SJSA1 (cell line): ENCODE results near the gene ITPR1. TPM values are rescaled to one million over a fixed set of nuclear protein-coding genes. Genes with fewer than 3 reads are reported as not detected.
A peak's percentile ranks its signal among the peaks of the same experiment; 100 is the strongest.

Source experiments
- DNase-seq, 2 experiments: peaks; one replicate each; pipeline ENCODE4 v3.0.0-alpha.2; 2015 to 2020; ENCODE audit warnings: low spot score in 2 of 2, low read depth in 1 of 2
- H3K27ac ChIP-seq: fragments of 250-450 bp; sonication (Bioruptor Pico); 2 replicates; pipeline ENCODE4 v1.5.1; 2020; ENCODE audit warnings: mild to moderate bottlenecking, moderate library complexity
- H3K27me3 ChIP-seq: fragments of 250-450 bp; sonication (Bioruptor Pico); replicated peaks from 2 replicates; pipeline ENCODE4 v1.5.1; 2020; ENCODE audit warnings: mild to moderate bottlenecking, moderate library complexity
- H3K36me3 ChIP-seq: fragments of 250-450 bp; sonication (Bioruptor Pico); 2 replicates; pipeline ENCODE4 v1.5.1; 2020; ENCODE audit warnings: mild to moderate bottlenecking
- H3K4me1 ChIP-seq: fragments of 250-450 bp; sonication (Bioruptor Pico); replicated peaks from 2 replicates; pipeline ENCODE4 v1.6.1; 2021; ENCODE audit warnings: mild to moderate bottlenecking
- H3K4me3 ChIP-seq: fragments of 250-450 bp; sonication (Bioruptor Pico); 2 replicates; pipeline ENCODE4 v1.5.1; 2020; ENCODE audit warnings: mild to moderate bottlenecking
- H3K9me3 ChIP-seq: fragments of 250-450 bp; sonication (Bioruptor Pico); replicated peaks from 2 replicates; pipeline ENCODE4 v1.5.1; 2020; ENCODE audit warnings: mild to moderate bottlenecking
- total RNA-seq: library from RNA; depleted of rRNA; stranded (reverse); fragments of >200 nt; shearing (Covaris generic); gene quantifications from 2 replicates; pipeline ENCODE4 v1.2.3, GENCODE V29; 2014

ITPR1 gene
- total RNA-seq, 1 experiment from 2014 or later = 9.7 TPM

DNA sequence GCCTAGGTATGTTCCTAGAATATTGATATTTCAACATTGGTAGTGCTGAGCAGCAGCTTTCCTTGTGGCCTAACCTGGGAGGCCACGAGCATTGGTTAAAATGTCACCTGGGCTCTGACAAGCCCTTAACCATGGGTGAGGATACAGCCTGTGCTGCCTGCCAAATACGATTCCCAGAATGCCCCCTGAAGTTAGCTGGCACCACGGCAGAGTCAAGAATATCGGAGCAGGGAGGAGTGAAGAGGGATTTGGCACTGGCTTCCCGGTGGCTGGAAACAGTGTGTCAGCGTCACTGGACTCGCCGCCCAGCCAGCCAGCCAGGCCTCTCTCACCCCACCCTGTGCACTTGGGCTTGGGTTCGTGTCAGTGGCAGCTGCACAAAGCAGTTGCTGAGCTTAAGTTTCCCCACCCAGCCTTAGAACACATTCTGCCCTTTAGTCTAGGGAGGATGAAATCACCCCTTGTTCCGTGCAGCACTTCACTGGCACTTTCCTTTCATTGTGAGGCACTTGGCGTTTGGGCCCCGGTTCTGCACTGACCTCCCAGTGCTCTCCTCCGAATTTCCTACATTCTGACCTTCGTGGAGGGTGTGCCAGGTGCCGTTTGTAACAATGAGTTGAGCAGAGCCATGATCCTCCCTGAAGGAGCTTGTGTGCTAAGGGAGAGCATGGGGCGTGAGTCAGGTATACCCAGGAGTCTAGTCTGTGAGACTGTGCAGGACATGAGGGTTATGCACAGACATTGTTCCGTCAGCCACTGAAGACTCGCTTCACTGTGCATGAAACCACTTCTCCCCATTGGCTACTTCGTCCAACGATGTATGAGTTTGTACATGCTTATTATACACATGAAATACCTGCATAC lies 333.3 kb downstream of the ITPR1 start:
- Histone ChIP-seq H3K4me3 (no peak overlapping the region), H3K27me3 (no peaks in the 10 kb centered on the region), H3K27ac (no peak overlapping the region), H3K4me1 (peaks cover 41% of the 10 kb centered on the region), H3K36me3 (no peaks in the 10 kb centered on the region), H3K9me3 (no peaks in the 10 kb centered on the region)
- DNase-seq = no peak

DNA sequence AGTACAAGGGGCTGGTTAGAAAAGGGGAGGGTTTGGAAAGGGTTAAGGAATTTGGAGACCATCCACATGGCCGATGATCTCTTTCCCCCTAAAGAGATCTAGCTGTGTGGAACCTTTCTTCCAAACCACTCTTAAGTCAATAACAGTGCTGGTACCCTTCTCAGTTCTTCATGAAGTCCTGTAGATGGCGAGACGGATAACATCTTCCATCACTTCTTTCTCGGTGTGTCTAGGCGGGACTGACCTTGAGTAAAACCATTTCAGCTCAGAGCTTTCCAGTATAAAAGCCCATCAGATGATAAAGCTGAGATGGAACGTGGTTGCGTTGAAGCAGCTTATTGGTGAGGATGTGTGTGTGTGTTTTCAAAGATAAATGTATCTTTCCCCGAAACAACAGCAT lies 334.6 kb downstream of the ITPR1 start:
- Histone ChIP-seq H3K27ac (no peak overlapping the region), H3K4me1 (peaks cover 47% of the 10 kb centered on the region)
- DNase-seq = no peak

DNA sequence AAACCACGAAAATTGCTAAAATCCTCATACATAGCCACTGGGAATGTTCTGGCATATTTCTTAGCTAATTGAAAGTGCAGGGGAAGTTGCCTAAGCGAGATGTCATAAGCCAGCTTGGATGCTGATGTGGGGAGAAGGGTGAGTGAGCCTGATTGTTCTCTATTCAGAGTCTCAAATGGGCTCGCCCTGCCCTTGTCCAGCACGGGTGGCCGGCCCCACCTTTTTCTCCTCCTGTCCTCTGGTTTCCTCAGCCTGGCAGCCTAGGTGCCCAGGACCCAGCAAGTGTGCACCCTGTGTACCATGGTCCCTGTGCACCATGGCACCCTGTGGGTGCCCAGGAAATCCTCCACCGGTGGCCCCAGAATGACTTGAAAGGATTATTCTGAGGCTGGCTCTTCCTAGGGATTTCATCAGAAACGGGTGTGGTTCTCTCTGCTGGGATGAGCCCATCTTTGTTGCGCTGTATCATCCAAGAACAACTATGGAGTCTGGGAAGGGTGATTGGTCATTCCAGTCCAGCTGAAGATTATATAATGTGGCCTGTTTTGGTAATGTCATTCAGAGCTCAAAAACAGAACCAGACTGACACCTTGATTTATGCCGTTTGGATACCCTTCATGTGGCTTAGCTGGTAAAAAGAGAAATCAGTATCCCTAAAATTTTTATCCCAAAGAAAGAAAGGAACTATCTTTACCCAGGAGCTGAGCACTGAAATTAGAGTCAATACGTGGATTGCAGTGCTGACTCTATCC lies 335.3 kb downstream of the ITPR1 start:
- DNase-seq = peak in 1 of 2 experiments; percentile 19
- Histone ChIP-seq H3K27ac (no peak overlapping the region), H3K4me3 (no peak overlapping the region)

More for the DNA sequence above, 334.6 kb downstream of the ITPR1 start:
- Histone ChIP-seq H3K27me3 (no peaks in the 10 kb centered on the region), H3K36me3 (no peaks in the 10 kb centered on the region), H3K9me3 (no peaks in the 10 kb centered on the region), H3K4me3 (no peak overlapping the region)

DNA sequence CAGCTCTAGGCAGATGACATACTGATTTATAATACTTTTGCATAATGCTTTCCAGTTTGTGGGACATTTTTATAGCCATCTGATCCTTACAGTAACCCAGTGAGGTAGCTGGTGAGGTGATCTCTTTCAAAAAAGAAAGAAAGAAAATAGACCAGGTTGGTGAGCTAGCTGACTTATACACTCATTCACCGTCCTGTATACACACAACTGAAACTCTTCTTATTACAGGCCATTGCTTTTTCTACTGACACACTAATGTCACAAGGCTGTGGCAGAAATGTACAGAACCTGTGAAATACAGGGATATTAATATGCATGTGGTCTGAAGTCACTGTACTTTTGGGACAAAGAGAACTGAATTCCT lies 335.9 kb downstream of the ITPR1 start:
- DNase-seq = no peak
- H3K4me3 ChIP-seq = no peak overlapping the region
- H3K36me3 ChIP-seq = no peaks in the 10 kb centered on the region
- H3K9me3 ChIP-seq = no peaks in the 10 kb centered on the region
- H3K27ac ChIP-seq = no peak overlapping the region
- no peaks in the 10 kb centered on the region for H3K27me3 ChIP-seq
- peaks cover 47% of the 10 kb centered on the region for H3K4me1 ChIP-seq

More for the DNA sequence above, 335.3 kb downstream of the ITPR1 start:
- Histone ChIP-seq H3K4me1 (peaks cover 47% of the 10 kb centered on the region), H3K36me3 (no peaks in the 10 kb centered on the region), H3K9me3 (no peaks in the 10 kb centered on the region), H3K27me3 (no peaks in the 10 kb centered on the region)

DNA sequence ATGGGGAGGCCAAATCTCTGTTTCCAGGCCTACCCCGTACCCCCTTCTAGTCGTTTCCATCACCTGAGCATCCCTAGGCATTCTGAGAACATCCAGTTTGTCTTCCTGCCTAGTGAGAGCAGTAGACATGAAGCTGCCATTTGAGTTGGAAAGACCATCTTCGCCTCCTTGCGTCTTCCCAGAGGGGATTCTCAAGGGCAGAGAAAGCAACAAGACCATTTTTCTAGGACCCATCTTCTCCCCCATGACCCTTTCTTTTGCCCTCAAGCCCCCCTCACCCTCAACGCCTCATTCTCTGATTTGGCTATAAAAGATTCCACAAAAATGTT lies 337.4 kb downstream of the ITPR1 start:
- Histone ChIP-seq H3K36me3 (no peaks in the 10 kb centered on the region), H3K4me3 (no peak overlapping the region), H3K4me1 (peaks cover 34% of the 10 kb centered on the region), H3K27me3 (no peaks in the 10 kb centered on the region), H3K9me3 (no peaks in the 10 kb centered on the region), H3K27ac (peak overlapping the region; percentile 72)
- no peak for DNase-seq

DNA sequence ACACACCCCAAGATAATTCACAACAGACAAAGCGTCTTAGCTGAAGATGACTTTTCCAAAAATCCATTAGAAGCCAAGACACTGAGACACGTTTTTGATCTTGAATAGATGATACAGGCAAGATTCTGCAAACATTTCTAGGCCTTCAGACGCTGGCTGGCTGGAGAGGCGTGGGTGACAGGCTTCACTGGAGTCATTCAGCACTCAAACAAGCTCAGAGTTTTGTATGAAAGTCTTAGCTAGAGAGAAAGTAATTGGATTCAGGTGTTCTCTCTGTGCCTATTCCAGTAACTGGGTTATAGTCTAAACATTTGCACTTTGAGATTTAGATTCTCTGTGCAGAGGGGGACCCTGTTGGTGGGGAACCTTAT lies 338.4 kb downstream of the ITPR1 start:
- H3K9me3 ChIP-seq = no peaks in the 10 kb centered on the region
- H3K4me3 ChIP-seq = no peak overlapping the region
- H3K4me1 ChIP-seq = peaks cover 34% of the 10 kb centered on the region
- no peaks in the 10 kb centered on the region for H3K27me3 ChIP-seq
- no peak for DNase-seq
- H3K27ac ChIP-seq = peak overlapping the region; percentile 72
- H3K36me3 ChIP-seq = no peaks in the 10 kb centered on the region

DNA sequence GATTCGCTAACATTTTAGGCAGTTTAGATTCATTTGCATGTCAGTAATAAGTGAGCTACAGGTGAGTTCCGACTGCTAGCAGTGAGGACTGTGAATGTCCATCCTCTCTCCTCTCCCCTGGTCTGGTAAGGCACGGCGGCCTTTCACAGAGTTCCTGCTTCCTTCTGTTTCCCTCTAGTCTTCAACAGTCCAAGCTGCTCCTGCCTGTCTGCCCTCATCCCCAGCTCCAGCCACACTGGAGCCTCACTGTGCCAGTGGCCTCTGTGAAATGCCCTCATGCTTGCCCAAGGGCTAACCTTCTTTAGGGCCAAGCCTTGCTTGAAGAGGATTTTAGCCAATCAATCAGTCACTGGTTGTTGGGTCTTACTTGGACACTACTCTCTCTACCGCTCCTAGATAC lies 340.3 kb downstream of the ITPR1 start:
- Histone ChIP-seq H3K27me3 (no peaks in the 10 kb centered on the region), H3K9me3 (no peaks in the 10 kb centered on the region), H3K36me3 (no peaks in the 10 kb centered on the region), H3K4me3 (no peak overlapping the region), H3K4me1 (peaks cover 24% of the 10 kb centered on the region), H3K27ac (no peak overlapping the region)
- no peak for DNase-seq

DNA sequence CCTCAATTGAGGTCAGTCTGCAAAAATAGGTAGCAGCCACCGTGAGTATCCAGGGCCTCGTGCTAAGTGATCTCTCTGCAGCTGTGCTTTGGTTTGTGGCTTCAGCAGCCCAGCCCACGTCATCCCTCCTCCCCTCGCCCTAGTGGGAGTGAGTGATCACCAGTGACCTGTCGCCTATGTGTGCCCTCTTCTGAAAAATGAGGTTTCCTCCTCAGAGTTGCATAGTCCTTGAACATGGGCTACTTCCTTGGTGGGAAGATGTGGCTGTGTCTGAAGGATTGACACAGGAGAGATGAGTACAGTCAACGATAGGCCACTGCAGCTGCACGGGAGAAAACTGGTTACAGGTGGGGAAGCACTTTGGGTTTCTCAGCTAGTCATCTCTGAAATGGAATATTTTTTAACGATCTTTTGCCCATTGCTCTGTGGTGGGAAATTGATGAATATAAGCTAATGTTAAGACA lies 341.3 kb downstream of the ITPR1 start:
- H3K27ac ChIP-seq = no peak overlapping the region

DNA sequence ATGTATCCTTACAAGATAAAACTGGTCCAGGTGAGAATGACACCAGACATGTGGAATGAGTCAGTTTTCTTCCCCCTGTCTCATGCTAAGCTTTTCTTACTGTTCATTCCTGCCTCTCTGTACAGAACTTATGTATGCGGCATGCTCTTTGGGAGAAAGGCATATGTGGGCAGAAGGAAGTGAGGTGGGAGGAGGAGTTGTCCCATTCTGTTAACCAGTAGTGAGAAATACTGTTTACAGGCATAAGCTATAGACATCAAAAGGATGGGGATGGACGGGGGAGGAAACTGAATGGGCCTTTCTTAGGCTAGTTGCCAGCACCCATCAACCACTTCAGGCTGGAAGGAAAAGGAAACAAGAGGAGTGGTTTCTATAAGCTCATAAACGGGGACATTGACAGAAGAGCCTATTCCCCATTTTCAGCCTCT lies 342.5 kb downstream of the ITPR1 start:
- DNase-seq = no peak
- Histone ChIP-seq H3K4me3 (no peak overlapping the region), H3K36me3 (no peaks in the 10 kb centered on the region), H3K9me3 (no peaks in the 10 kb centered on the region), H3K4me1 (peaks cover 14% of the 10 kb centered on the region), H3K27me3 (no peaks in the 10 kb centered on the region), H3K27ac (no peak overlapping the region)

More for the DNA sequence above, 341.3 kb downstream of the ITPR1 start:
- Histone ChIP-seq H3K27me3 (no peaks in the 10 kb centered on the region), H3K4me3 (no peak overlapping the region), H3K4me1 (peaks cover 18% of the 10 kb centered on the region), H3K9me3 (no peaks in the 10 kb centered on the region), H3K36me3 (no peaks in the 10 kb centered on the region)
- no peak for DNase-seq

DNA sequence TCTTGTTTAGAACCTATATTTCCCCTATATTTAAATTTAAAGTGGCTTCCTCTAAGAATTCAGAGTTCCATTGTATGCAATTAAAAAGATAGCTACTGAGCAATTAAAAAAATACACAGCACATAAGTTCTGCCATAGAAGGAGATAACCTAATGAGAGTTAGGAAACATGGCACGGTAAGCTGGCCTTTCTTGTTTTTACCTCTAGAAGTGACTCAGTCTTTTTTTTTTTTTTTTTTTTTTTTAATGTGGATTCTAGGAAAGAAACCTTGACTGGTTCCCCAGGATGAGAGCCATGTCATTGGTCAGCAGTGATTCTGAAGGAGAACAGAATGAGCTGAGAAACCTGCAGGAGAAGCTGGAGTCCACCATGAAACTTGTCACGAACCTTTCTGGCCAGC lies 343.4 kb downstream of the ITPR1 start:
- no peak for DNase-seq
- Histone ChIP-seq H3K9me3 (no peaks in the 10 kb centered on the region), H3K27me3 (no peaks in the 10 kb centered on the region), H3K27ac (no peak overlapping the region), H3K4me3 (no peak overlapping the region), H3K36me3 (no peaks in the 10 kb centered on the region), H3K4me1 (peaks cover 14% of the 10 kb centered on the region)

DNA sequence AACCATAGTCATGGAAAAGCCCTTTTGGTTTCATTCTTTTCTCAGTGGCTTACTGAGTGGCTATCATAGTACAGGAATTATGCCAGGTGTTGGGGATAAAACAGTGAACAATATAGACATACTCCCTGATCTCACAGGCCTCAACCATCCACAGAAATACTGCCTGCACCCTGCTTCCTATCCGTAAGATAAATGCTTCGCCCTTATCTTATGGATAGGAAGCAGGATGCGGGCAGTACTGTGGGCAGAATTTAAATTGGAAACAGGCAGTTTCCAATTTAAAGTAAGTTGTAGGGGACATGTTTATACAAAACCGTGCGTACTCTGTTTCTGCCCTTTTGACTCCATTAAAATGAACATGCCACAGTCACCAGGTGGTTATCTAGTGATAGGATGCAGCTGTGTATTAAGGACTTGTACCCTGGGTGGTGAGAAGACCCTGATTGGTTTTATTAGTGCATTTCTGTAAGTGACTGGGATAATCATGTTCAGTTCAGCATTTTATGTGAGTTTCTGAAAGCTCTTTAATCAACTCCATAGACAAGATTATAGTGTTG lies 344.3 kb downstream of the ITPR1 start:
- no peaks in the 10 kb centered on the region for H3K27me3 ChIP-seq
- H3K9me3 ChIP-seq = no peaks in the 10 kb centered on the region
- no peak overlapping the region for H3K4me3 ChIP-seq
- no peaks in the 10 kb centered on the region for H3K36me3 ChIP-seq
- H3K4me1 ChIP-seq = peaks cover 19% of the 10 kb centered on the region
- no peak for DNase-seq
- H3K27ac ChIP-seq = no peak overlapping the region

DNA sequence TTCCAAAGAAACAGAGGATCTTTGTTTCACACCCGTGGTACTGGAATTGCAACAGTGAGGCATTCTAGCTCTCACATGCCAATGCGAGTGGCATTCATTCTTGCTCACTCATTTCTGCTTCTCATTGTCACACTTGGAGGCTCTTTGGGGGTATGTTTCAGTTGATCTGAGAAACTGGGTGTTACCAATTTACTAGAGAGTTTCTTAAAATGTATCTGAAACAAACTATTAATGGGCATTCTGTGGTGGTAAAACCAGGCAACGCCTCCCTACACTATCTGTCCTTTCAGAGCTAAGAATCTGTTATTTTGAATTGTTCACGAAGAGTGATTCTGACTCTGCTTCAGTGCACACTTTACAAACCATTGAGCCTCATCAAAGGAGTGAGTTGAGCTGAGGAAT lies 345.5 kb downstream of the ITPR1 start:
- Histone ChIP-seq H3K4me1 (peaks cover 23% of the 10 kb centered on the region), H3K27me3 (no peaks in the 10 kb centered on the region), H3K4me3 (no peak overlapping the region), H3K9me3 (no peaks in the 10 kb centered on the region), H3K36me3 (no peaks in the 10 kb centered on the region), H3K27ac (no peak overlapping the region)
- no peak for DNase-seq

DNA sequence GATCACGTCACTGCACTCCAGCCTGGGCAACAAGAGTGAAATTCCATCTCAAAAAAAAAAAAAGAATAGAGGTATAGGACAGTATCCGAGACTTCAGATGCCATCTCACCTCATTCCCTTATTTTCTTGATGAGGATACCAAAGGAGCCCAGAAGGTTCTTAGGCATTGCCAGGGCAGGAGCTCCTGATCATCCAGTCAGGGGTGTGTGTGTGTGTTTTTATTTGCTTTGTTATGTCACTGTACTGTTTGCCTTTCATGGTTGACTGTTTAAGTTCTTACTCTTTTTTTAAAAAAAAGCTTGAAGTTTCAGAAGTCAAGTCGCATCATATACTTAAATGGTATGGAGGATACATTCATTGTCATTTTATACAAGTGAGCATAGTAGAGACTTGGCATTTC lies 346.1 kb downstream of the ITPR1 start:
- Histone ChIP-seq H3K36me3 (no peaks in the 10 kb centered on the region), H3K27ac (no peak overlapping the region), H3K9me3 (no peaks in the 10 kb centered on the region), H3K27me3 (no peaks in the 10 kb centered on the region), H3K4me3 (no peak overlapping the region), H3K4me1 (peaks cover 23% of the 10 kb centered on the region)
- DNase-seq = no peak

DNA sequence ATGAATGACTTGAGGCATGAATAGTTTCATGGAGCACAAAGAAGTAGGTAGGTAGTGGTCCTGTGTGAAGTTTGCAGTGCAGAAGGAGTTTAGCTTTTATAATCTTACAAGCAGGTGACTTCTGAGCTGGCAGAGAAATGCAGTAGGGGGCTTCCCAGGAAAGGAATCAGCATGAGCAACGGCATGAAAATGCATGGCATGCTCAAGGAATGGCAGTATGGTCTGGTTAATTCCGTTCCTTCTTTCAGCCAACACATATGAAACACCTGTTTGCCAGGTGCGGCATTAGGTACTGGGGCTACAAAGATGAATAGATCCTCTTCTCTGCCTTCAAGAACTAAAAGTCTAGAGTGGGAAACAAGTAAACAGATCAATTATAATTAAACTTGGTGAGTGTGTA lies 348.1 kb downstream of the ITPR1 start:
- Histone ChIP-seq H3K9me3 (no peaks in the 10 kb centered on the region), H3K4me3 (no peak overlapping the region), H3K27me3 (no peaks in the 10 kb centered on the region), H3K4me1 (peaks cover 23% of the 10 kb centered on the region), H3K27ac (peak overlapping the region; percentile 91), H3K36me3 (no peaks in the 10 kb centered on the region)
- DNase-seq = peak in 1 of 2 experiments; percentile 25
